HG03097 (cell line): ENCODE results near the gene TMEM126A.
A peak's percentile ranks its signal among the peaks of the same experiment; 100 is the strongest.
"Not testable (repeated sequence)": the region's sequence is repeated elsewhere in the genome, so short reads cannot be mapped to it uniquely, and the experiment has no call there.

Experiments used
- ATAC-seq: cut with Tn5 transposase; IDR thresholded peaks from one replicate; pipeline ENCODE4 v1.9.1; 2021; ENCODE audit not compliant: unreplicated experiment, low FRiP score

TMEM126A gene

GRCh38 chr11:85656777-85657176 is 9.0 kb downstream of the TMEM126A start:
- no peak for ATAC-seq

- ATAC-seq, result no peak
These were observed 10.4 kb downstream of the TMEM126A start for GRCh38 chr11:85658180-85658579.

GRCh38 chr11:85661972-85662664 is 14.4 kb downstream of the TMEM126A start:
- no peak for ATAC-seq

GRCh38 chr11:85663080-85663752 is 15.4 kb downstream of the TMEM126A start:
- ATAC-seq, result no peak

GRCh38 chr11:85663753-85664614 is 16.2 kb downstream of the TMEM126A start:
- ATAC-seq, result peak; percentile 64

GRCh38 chr11:85664615-85665481 is 17.1 kb downstream of the TMEM126A start, which contains the start of gene CREBZF:
Gene CREBZF, minus strand, starts transcription at chr11:85665129. Its CDS starts 254 bp downstream, at chr11:85664875.
- ATAC-seq, result peak; percentile 92

- no peak for ATAC-seq
These were observed 18.0 kb downstream of the TMEM126A start for GRCh38 chr11:85665733-85666132.

- no peak for ATAC-seq
These were observed 18.9 kb downstream of the TMEM126A start for GRCh38 chr11:85666687-85667086.

- no peak for ATAC-seq
These were observed 20.4 kb downstream of the TMEM126A start for GRCh38 chr11:85668157-85668556.

GRCh38 chr11:85670949-85671663 is 23.3 kb downstream of the TMEM126A start:
- ATAC-seq, result not testable (repeated sequence)

- ATAC-seq, result no peak
These were observed 24.5 kb downstream of the TMEM126A start for GRCh38 chr11:85672105-85672902.

- ATAC-seq, result no peak
These were observed 25.6 kb downstream of the TMEM126A start for GRCh38 chr11:85673393-85673792.

GRCh38 chr11:85679576-85679975 is 31.8 kb downstream of the TMEM126A start:
- no peak for ATAC-seq

GRCh38 chr11:85680897-85681296 is 33.1 kb downstream of the TMEM126A start:
- ATAC-seq, result no peak

- no peak for ATAC-seq
These were observed 34.9 kb downstream of the TMEM126A start for GRCh38 chr11:85682330-85683305.

- ATAC-seq, result no peak
These were observed 37.5 kb downstream of the TMEM126A start for GRCh38 chr11:85685125-85685819.

- ATAC-seq, result no peak
These were observed 38.2 kb downstream of the TMEM126A start, which contains the start of gene CCDC89 for GRCh38 chr11:85685820-85686459. Gene CCDC89, minus strand, starts transcription at chr11:85686195. Its CDS starts 65 bp downstream, at chr11:85686130.
